ENCODE results near the gene PAQR9.

- TF ChIP-seq CTCF (IDR thresholded peaks at IDR 0.05), result no peak
- no peak for TF ChIP-seq POLR2AphosphoS5 (IDR thresholded peaks at IDR 0.05)
Measured at GRCh38 chr3:142968319-142969025, 5.0 kb upstream of the PAQR9 start.

All from upper lobe of left lung (tissue), 4 donors.